ENCODE measurements around the gene RAP1GDS1.

RAP1GDS1 gene, protein sequence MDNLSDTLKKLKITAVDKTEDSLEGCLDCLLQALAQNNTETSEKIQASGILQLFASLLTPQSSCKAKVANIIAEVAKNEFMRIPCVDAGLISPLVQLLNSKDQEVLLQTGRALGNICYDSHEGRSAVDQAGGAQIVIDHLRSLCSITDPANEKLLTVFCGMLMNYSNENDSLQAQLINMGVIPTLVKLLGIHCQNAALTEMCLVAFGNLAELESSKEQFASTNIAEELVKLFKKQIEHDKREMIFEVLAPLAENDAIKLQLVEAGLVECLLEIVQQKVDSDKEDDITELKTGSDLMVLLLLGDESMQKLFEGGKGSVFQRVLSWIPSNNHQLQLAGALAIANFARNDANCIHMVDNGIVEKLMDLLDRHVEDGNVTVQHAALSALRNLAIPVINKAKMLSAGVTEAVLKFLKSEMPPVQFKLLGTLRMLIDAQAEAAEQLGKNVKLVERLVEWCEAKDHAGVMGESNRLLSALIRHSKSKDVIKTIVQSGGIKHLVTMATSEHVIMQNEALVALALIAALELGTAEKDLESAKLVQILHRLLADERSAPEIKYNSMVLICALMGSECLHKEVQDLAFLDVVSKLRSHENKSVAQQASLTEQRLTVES

DNA sequence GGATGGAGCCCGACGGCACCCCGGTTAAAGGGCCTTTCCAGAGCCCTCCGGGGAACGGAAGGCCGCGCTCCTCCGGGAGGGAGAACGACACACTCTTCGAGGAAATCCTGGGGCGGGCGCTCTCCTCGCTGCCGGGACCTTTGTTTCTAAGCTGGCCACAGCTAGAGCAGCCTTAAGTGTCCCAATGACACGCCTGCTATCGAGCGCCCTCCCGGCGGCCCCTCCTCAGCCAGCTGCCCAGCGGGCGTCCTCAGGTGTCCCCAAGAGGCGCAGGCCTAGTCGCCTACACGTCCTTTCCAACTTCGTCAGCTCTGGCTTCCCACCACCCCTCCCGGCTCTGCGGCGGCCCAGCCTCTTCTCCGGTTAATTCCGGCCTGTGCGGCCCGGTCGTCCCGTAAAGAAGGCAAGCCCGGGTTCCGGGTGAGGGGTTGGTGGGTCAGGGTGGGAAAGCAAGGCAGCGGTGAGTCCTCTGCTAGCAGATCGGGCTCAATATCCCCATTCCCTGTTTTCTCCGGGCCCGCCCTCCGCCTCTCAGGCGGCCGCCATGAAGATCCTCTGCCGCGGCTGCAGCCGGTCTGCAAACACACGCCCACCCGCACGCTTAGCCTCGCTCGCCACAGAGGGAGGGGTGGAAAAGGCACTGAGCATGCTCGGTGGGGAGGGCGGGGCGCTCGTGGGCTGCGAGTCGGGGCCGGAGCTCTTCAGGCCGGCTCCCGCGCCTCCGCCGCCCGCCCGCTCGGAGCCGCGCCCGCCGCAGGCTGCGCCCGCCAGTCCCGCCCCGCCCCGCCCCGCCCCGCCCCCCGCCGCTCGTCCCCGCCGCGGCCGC is at the start of gene RAP1GDS1:
Gene RAP1GDS1 (plus strand): TSS at position 806 of the 826 bp plus-strand sequence. CDS start 182 bp downstream, outside the sequence.
- DNase-seq: peak; percentile 81

GRCh38 chr4:98222306-98222705 is 38.9 kb upstream of the RAP1GDS1 start:
- no peak for DNase-seq

DNA sequence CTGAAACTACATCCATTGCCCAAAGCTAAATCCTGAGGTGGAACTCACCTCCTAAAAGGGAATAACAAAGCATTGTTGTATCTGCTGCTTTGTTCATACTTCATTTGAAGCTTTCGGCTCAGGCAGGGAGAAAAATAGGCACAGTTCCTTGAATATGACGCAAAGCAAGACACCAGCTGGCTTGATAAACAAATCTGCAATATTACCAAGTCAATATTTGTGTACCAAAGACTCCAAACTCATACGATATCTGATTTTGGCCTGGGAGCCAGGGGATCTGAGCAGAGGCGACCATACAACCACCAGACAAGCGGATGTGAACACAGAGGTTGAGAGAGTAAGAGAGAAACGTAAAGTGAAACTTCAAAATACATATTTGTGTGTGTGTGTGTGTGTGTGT is 34.8 kb upstream of the RAP1GDS1 start:
- DNase-seq: no peak

- no peak for DNase-seq
Observed at GRCh38 chr4:98230961-98231360, 30.2 kb upstream of the RAP1GDS1 start.

GRCh38 chr4:98232202-98232601 is 29.0 kb upstream of the RAP1GDS1 start:
- no peak for DNase-seq

DNA sequence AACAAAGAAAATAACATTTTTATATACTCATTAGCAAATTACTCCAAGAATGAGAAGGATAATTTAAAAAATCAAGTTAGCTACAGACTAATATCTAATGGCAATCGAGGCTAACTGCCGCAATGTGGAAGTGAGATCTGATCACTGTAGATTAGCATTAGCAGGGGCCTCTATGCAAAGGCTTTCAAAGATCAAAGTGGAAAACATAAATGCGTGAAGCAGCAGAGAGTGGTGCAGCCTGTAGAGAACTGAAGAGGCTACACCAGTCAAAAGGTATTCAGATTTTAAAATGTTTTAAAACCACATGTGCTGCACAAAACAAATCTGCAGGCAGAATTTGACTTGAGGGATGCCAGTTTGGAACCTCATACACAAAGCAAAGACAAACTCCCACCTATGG is 24.0 kb upstream of the RAP1GDS1 start:
- no peak for DNase-seq

- DNase-seq: no peak
Observed at GRCh38 chr4:98242063-98242462, 19.1 kb upstream of the RAP1GDS1 start.

GRCh38 chr4:98242538-98242937 is 18.6 kb upstream of the RAP1GDS1 start:
- DNase-seq: no peak

DNA sequence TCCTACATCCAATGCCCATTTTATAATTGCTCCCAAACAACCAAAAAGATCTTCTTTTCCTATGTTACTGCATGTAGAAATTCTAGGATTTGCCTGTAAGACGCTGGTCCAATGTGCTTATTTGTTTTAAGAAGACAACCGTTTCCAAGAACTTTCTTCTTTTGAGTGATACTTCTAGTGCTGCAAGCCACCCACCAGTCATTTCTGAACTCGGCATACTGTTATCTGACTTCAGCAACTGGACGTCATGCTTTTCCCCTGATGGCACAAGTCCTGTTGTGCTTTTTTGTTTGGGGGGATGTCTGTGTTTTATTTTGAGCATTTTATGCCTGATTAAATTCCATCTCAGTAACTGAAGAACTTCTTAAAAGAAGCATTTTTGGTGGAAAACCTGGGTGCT is 16.0 kb upstream of the RAP1GDS1 start:
- no peak for DNase-seq

GRCh38 chr4:98248934-98249333 is 12.2 kb upstream of the RAP1GDS1 start:
- DNase-seq: no peak

DNA sequence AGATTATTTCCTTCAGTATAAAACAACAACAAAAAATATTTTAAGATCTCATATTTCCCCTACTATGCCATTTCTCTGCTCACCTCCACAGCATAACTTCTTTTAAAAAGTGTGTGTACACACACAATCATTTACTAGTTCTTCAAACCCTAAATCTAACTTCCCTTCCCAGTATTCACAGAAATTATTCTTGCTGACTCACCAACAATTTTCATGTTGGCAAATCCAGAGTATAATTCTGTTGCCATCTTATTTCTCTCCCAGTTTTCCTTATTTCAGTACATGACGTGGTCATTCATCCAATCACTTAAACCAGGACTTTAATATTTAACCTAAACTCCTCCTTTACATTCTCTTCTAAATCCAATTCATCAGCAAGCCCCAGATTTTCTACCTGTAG is 11.4 kb upstream of the RAP1GDS1 start:
- no peak for DNase-seq

DNA sequence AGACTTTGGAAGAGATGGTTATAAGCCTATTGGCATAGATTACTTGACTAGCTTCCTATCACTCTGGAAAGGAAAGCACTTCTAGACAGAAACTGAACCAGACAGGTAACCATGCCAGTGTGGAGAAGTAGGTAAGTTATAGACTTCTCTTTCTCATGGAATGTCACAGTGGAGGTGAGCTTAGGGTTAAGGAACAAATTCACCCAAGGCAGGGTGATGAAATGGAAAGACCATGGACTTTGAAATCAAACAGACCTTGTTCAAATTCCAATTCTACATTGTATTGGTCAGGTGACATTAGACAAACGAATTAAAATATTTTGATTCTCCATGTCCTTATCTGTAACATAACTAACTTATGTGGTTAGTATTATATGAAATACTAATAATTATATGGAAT is 7.7 kb upstream of the RAP1GDS1 start:
- no peak for DNase-seq

DNA sequence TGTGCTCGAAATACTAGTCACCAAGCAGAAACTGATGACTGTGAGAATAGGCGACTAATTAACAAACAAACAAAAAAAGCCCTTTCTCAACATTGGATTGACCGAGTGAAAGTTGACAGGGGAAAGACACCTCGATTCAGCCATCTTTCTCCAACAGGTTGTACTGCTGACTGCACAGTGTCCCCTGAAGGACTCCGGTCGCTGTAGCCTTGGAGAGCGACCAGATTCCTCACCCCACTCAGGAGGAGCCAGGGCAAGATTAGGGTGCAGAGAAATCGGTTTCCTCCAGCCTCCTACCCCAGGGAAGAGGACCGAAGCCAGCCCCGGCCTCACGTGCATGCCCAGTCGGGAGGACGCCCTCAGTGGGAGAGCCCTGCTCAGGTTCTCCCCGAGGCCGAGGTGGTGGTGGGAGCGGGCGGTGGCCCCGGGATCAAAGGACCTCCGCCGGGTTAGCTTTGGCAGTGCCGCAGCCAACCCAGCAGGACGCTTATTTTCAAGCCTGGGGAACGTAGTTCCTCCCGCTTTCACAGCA is 1.1 kb upstream of the RAP1GDS1 start:
- peak; percentile 7 for DNase-seq

DNA sequence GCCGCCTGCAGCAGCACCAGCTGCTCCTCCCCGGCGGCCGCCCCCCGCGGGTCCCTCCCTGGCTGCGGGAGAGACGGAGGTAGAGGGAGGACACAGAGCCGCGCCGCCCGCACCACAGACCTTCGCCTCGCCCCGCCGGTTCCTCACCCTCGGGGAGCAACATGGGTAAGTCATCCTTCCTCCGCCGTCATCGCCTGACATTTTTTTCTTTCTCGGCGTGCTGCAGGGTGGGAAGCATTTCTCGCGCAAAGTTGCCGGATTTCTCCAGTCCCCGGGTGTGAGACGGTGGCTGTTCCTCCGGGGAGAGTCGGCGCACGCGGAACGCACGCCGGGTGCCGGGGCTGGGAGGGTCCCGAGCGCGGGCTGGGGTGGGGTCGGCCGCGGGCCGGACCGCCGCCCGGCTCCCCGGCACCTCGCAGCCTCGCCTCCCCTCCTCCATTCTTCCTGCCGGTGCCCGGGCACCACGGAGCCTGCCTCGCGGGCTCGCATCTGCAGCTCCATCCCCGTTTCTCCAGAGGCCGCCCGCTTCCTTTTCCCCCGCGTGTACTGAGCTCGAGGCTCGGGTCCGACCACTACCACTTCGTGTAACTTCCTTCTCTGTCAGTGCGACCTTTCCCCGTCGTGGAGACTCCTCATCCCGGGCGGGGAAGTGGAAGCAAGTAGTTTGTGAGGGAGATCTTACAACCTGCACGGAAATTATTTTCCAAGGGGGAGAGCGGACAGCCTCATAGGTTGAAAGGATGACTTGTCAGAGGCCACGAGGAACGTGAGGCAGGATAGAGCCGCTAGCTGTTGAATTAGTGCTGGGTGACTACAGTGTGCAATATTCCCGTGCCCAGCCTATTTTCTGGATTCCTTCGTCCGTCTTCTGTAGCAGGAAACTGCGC is 464 bp downstream of the RAP1GDS1 start:
- DNase-seq: peak; percentile 38

- DNase-seq: no peak
Observed at GRCh38 chr4:98262431-98262830, 1.2 kb downstream of the RAP1GDS1 start.

- DNase-seq: no peak
Observed at GRCh38 chr4:98267498-98267897, 6.3 kb downstream of the RAP1GDS1 start.

DNA sequence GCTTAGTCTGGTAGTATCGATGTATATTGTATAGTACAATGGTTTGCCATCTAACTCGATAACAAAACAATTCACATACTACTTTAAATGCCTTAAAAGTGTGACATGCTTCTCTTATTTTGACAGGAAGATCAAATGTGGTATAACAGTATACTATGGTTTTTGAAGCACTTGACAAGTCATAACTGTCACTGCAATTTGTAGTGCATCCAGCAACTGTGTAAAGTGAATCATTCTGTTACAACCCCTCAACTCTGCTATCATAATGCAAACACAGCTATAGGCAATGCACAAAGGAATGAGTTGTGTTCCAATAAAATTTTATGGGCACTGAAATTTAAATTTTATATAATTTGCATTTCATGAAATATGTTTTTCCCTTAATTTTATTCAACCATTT is 14.0 kb downstream of the RAP1GDS1 start:
- DNase-seq: no peak

GRCh38 chr4:98283219-98284189 is 22.3 kb downstream of the RAP1GDS1 start:
- DNase-seq: no peak

DNA sequence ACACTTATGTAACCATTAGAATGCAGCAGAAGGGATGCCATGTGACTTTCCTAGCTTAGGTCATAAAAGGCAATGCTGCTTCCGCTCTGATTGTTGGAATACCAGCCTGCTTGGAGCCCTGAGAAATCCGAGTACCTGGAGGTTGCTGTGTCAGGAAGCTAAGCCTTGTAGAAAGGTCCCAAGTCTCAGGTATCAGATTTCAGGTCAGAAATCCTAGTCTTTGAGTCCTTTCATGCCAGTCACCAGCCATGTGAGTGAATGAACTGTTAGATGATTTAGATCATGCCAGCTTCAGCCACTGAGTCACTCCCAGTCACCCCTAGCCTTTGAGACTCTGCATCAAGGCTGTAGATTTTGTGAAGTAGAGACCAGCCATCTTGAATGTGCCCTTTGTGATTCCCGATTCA is 23.5 kb downstream of the RAP1GDS1 start:
- DNase-seq: no peak

DNA sequence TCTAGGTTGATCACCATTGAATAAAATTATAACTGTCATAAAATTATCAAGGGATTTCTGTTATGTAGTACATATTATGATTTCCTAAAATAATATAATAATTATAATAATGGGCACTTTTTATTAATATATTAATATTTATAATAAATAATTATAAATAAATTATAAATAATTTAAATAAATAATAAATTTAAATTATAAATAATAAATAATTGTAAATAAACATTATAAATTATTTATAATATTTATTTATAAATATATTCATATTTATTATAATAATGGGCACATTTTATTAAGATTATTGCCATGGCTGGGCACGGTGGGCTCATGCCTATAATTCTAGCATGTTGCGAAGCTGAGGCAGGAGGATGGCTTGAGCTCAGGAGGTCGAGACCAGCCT is 24.5 kb downstream of the RAP1GDS1 start:
- DNase-seq: no peak

- DNase-seq: no peak
Observed at GRCh38 chr4:98287328-98287727, 26.1 kb downstream of the RAP1GDS1 start.

All from NCI-H748 treated with DMSO at 0.1 percent for 48 hours (cell line).